ENCODE measurements around the gene PCDH9.

Gene PCDH9

DNA sequence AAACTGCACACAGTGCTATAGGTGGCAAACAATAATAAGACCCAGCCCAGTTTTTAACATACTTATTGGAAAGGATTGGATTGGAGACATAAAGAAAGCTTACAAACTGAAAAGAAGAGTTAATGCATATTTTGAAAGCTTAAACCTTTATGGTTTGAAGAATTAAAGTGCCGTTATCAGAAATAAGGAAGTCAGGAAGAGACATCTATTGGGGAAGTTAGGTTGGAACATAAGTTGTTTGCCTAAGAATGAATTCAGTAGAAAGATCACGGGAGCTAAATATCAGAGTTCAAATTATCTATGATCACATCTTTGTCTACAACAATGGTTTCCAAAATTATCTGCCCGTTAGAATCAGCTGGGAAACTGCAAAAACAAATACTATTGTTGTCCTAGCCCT is 767.9 kb downstream of the PCDH9 start:
- DNase-seq (ENCODE audit: low read depth in 2 of 2), result no peak

GRCh38 chr13:66461021-66461420 is 769.1 kb downstream of the PCDH9 start:
- DNase-seq (ENCODE audit: low read depth in 2 of 2), result no peak

DNA sequence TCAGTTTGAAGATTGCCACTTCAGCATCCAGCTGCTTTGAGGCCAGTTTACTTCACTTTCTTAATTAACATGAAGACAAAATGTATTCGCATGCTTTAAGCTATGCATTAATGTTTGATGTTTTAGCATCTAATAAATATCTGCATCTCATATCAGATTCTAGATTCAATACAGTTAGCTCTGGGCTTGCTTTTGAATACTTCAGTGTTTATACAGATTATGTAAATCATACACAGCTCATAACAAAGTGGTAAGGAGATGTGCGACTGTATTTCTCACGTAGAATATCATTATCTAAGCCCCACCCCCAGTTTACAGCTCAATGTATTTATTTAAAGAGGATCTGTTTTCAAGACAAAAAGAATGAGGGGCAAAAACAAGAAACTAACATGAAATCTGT is 770.5 kb downstream of the PCDH9 start:
- DNase-seq (ENCODE audit: low read depth in 2 of 2), result no peak

GRCh38 chr13:66459143-66459542 is 771.0 kb downstream of the PCDH9 start:
- no peak for DNase-seq (ENCODE audit: low read depth in 2 of 2)

- DNase-seq (ENCODE audit: low read depth in 2 of 2), result no peak
Observed at GRCh38 chr13:66446413-66446812, 783.7 kb downstream of the PCDH9 start.

- DNase-seq (ENCODE audit: low read depth in 2 of 2), result no peak
Observed at GRCh38 chr13:66443926-66444325, 786.2 kb downstream of the PCDH9 start.

GRCh38 chr13:66440938-66441337 is 789.2 kb downstream of the PCDH9 start:
- DNase-seq (ENCODE audit: low read depth in 2 of 2), result no peak

GRCh38 chr13:66430728-66431127 is 799.4 kb downstream of the PCDH9 start:
- DNase-seq (ENCODE audit: low read depth in 2 of 2), result no peak

DNA sequence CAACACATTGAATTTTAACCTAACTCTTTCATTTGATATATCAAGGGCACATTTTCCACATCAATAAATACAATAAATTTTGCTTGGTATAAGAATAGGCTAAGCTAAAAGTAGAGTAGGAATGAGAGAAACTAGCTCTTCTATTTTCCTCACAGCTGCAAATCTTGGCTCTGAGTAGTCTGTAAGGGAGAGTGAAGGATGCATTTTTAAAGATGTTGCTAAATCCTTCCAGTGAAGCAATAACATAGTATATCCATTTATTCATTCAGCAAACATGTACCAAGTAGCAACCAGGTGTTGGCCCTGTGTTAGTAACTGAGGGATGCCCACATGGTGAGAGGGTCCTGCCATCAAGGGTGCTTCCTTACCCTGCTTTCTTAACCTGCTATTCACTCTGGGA is 799.9 kb downstream of the PCDH9 start:
- DNase-seq (ENCODE audit: low read depth in 2 of 2), result no peak

GRCh38 chr13:66429156-66429555 is 801.0 kb downstream of the PCDH9 start:
- DNase-seq (ENCODE audit: low read depth in 2 of 2), result no peak

GRCh38 chr13:66427458-66427861 is 802.7 kb downstream of the PCDH9 start:
- DNase-seq (ENCODE audit: low read depth in 2 of 2), result no peak

DNA sequence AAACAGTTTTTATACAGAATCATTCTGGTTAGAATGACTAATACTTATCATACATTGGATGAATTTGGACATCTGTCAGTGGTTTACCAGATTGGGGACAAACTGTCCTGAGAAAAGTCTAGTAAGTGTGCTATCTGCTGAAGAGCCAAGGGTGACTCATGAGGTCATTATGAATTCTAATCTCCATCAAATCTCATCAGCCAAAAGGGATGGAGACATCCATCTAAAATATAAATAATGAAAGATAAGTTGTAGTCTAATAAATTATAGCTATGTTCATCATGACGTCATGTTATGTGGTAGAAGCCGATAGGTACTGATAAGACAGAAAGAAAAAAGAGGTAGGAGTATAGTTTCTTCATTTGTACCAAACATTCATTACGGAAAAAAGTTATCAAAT is 804.4 kb downstream of the PCDH9 start:
- no peak for DNase-seq (ENCODE audit: low read depth in 2 of 2)

- no peak for DNase-seq (ENCODE audit: low read depth in 2 of 2)
Observed at GRCh38 chr13:66424422-66424821, 805.7 kb downstream of the PCDH9 start.

GRCh38 chr13:66415444-66415843 is 814.7 kb downstream of the PCDH9 start:
- no peak for DNase-seq (ENCODE audit: low read depth in 2 of 2)

DNA sequence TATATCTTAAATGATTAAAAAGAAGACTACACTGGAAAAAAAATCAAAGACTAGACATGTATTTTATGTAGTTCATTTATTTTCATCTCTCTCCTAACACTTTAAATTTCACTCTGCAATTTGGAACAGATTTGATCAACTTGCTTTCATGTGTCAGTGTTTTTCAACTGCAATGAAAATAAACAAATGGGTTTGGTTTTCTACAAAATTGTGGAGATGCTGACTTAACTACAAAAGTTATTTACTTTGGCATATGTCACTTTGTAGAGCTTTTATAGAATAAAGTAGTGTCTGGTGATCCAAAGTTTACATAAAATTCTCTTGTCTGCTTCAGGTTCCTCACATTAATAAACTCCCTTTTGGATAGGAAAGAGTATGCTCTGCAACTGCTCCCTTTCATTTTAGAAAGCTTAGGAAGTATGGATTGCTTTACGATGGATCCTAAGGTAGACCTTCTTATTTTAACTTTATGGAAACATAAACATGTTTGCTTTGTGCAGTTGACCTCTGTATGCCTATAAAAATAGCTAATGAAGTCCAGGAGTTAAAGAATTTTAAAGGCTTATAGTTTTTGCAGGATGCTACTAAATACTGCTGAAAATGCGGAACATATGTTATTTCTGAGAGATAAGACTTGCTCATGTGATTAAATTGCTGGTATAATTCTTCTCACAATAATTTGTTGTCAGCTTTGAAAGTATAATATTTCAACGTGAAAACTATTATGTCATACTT is 815.9 kb downstream of the PCDH9 start:
- DNase-seq (ENCODE audit: low read depth in 2 of 2), result no peak

DNA sequence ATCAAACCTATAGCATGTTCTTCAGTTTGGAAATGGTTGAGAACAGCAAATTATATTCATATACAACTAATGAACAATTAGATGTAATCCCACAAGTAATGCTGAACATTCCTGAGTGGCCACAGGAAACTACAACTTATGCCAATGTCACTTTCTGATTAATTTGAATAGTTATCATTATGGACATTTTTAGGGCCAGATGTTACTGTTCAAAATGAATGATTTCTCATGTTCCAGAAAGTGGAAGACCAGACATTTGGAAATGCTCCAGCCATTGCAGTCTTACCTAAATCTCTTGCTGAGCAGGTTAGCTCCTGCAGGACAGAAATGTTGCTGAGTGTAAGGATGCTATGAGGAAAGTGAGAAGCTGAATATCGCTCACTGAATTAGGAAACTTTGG is 819.8 kb downstream of the PCDH9 start:
- no peak for DNase-seq (ENCODE audit: low read depth in 2 of 2)

DNA sequence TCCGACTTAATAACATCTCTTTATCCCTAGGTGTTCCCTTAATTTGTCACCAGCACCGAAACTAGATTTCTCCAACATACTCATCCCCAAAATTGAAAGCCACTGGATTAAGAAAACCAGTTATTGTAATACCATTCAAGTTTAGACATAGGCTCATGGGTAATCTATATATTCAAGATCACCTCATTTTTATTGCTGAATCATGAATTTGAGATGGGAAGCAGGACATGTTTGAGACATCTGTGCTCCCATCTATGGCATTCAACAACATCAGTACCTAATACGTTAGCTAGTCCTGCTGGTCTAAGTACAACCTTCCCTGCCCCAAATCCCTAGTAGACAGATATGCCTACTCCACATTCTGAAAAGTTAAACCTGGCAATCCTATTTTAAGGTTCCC is 820.6 kb downstream of the PCDH9 start:
- DNase-seq (ENCODE audit: low read depth in 2 of 2), result no peak

GRCh38 chr13:66407128-66407527 is 823.0 kb downstream of the PCDH9 start:
- DNase-seq (ENCODE audit: low read depth in 2 of 2), result no peak

DNA sequence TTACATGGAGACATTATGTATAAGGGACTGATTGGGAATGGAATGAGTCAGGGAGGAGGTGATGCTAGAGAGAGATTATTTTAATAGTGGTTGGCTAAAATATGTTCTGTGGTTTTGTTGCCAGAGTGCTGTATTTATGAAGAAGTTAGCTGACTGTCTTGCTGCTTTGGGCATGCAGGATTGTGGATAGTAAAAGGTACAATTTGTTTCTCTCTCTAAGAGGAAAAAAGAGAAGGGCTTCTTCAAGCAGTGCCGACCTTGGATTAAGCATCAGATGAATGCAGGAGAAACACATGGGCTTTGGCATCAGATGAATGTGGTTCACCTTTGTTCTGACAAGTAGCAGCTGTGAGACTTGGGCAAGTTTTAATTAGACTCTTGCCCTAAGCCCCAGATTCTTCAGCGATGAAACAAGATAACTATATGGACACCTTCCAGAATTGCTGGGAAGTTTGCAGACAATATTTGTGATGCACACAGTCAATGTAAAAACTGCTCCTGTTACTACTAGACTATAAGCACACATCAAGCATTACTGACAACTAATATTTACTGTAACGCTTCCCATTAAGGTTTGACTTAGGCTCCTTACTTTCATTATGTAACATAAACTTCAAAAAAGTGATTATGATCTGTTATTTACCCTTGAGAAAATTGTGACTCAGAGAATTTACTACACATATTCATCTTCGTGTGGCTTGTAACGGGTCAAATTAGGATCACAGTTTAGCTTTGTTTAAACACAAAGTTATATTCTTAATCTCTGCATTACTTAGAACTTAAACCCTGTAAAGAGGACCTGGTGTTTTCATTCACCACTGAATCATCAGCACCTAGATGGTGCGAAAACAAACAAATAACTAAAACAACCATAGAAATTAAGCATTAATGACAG is 824.0 kb downstream of the PCDH9 start:
- no peak for DNase-seq (ENCODE audit: low read depth in 2 of 2)

- DNase-seq (ENCODE audit: low read depth in 2 of 2), result no peak
Observed at GRCh38 chr13:66402546-66402945, 827.6 kb downstream of the PCDH9 start.

DNA sequence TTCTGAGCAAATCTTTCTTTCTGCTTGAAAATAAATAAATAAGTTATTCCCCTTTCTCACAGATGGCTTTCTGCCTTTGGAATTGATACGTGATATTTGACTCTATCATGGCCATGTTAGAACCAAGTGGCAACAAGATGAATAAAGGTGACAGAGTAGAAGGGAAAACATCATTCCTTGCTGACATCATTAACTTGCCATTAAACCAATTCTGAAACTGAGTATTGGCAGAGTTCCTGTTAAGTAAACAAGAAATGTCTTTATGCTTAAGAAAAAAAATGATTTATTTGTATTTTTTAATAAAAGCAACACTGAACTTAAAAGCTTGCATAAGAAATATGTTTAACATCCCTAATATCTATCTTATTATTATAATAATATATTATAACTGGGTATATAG is 828.1 kb downstream of the PCDH9 start:
- DNase-seq (ENCODE audit: low read depth in 2 of 2), result no peak

GRCh38 chr13:66400292-66400691 is 829.8 kb downstream of the PCDH9 start:
- DNase-seq (ENCODE audit: low read depth in 2 of 2), result no peak

DNA sequence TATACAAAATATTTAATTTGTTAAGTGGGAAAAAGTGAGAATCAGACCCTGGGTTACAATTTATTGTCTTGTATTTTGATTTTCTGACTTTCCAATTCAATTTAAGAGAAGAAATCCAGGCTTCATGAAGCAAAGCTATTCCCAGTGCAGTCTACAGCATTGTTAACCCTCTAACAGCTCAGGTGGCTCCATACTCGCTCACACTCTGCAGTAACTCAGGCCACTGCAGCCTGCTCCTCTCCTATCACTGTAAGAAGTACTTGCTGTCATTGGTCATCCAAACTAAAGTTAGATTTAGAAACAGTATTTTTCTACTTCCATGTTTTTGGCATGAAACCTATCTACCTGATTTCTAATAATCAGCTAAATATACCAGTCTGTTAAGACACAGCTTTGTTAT is 830.3 kb downstream of the PCDH9 start:
- no peak for DNase-seq (ENCODE audit: low read depth in 2 of 2)

Data from stimulated activated CD8-positive, alpha-beta memory T cell treated with anti-CD3 and anti-CD28 coated beads, Interleukin-2, amount 100 ng/mL, for 48 hours (primary cell).